HG02840 (cell line): ENCODE measurements around the gene DIAPH3.

Experiments used
- ATAC-seq: cut with Tn5 transposase; IDR thresholded peaks from one replicate; pipeline ENCODE4 v1.9.1; 2021; ENCODE audit warnings: mild to moderate bottlenecking, moderate library complexity, moderate number of reproducible peaks; ENCODE audit not compliant: unreplicated experiment, low FRiP score

Gene DIAPH3

GRCh38 chr13:59976856-59977255, 186.9 kb downstream of the DIAPH3 start:
- no peak for ATAC-seq

- ATAC-seq, result no peak
Observed at GRCh38 chr13:59975807-59976435, 187.8 kb downstream of the DIAPH3 start.

- ATAC-seq, result no peak
Observed at GRCh38 chr13:59970847-59971246, 192.9 kb downstream of the DIAPH3 start.

- no peak for ATAC-seq
Observed at GRCh38 chr13:59963827-59964226, 199.9 kb downstream of the DIAPH3 start.

- ATAC-seq, result no peak
Observed at GRCh38 chr13:59963383-59963782, 200.3 kb downstream of the DIAPH3 start.

- ATAC-seq, result no peak
Observed at GRCh38 chr13:59962343-59962742, 201.4 kb downstream of the DIAPH3 start.

DNA sequence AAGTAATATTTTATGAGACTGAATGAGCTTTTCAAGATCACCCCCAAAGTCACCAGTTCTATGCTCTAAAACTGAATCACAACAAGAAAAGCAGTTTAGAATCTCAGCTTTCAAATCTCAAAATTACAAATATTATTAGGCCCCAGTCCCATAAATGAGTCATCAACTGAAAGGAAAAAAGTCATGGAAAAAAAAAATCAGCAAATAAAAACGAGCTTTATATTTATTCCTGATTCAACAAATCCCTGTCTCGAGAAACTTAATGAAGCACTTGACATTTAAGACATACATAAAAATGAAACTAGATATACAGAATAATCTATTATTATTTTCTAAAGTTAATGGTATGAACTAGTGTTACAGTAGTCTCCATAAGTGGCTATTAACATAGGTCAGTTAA, 203.0 kb downstream of the DIAPH3 start:
- no peak for ATAC-seq

- no peak for ATAC-seq
Observed at GRCh38 chr13:59957438-59957837, 206.3 kb downstream of the DIAPH3 start.

DNA sequence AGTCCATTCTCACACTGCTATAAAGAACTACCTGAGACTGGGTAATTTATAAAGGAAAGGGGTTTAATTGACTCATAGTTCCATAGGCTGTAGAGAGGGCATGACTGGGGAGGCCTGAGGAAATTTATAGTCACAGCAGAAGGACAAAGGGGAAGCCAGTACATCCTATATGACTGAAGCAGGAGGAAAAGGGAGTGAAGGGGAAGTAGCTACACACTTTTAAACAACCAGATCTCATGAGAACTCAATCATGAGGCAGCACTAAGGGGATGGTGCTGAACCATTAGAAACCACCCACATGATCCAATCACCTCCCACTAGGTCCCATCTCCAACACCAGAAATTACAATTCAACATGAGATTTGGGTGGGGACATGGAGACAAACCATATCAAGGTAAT, 209.1 kb downstream of the DIAPH3 start:
- ATAC-seq, result no peak

DNA sequence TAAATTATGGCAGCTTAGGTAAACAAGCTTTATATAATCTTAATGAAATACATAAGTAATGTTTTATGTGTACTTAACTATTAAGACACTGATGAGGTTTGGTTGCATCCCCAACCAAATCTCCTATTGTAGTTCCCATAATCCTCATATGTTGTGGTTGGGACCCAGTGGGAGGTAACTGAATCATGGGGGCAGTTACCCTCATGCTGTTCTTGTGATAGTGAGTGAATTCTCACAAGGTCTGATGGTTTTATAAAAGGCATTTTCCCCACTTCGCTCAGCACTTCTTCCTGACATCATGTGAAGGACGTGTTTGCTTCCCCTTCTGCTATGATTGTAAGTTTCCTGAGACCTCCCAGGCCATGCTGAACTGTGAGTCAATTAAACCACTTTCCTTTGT, 212.7 kb downstream of the DIAPH3 start:
- no peak for ATAC-seq

DNA sequence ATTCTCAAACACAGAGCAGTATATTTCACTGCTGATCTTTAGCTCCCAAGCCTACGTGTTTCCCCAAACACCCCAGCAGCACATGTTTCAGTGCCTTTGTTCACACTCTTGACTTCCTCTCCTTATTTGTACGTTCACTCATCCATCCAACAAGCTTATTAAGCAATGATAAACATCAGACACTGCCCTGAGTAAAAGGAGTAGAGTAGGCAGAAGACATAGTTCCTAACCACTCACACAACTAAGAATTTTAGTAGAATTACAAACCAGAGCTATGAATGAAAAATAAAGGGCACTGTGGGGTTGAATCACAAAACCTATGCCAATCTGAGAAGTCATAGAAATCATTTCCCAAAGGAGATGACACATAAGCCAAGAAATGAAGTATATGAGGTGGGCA, 213.5 kb downstream of the DIAPH3 start:
- no peak for ATAC-seq

DNA sequence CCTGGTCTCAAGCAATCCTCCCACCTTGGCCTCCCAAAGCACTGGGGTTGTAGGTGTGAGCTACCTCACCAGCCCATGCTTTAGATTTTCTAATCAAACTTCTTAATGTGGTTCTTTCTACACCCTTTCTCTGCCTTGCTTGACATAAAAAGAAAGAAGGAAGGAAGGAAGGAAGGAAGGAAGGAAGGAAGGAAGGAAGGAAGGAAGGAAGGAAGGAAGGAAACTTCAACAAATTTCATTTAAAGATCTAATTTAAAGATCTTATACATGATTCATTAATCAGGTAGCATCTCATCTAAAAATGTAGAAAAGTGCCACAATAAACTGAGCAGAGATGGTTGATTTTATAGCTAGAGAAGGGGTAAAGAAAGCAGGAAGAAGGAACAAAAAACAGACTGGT, 215.0 kb downstream of the DIAPH3 start:
- no peak for ATAC-seq

GRCh38 chr13:59946944-59947343, 216.8 kb downstream of the DIAPH3 start:
- ATAC-seq, result no peak

DNA sequence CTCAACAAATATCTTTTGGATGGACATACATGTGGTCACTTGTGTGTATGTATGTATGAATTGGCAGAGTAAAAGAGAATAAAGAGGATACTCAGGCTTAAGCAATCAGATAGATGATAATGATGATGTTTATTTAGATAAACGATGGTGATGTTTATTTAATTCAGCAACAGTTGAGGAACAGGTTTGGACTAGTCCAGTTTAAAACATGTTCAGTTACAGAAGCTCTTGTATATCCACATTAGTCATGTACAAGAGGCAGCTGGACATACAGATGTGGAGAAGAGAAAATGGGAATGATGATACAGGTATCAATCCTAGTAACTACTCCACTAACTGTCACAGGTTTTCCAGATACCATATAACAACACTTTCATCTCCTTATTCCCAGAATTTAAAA, 232.1 kb downstream of the DIAPH3 start:
- no peak for ATAC-seq

DNA sequence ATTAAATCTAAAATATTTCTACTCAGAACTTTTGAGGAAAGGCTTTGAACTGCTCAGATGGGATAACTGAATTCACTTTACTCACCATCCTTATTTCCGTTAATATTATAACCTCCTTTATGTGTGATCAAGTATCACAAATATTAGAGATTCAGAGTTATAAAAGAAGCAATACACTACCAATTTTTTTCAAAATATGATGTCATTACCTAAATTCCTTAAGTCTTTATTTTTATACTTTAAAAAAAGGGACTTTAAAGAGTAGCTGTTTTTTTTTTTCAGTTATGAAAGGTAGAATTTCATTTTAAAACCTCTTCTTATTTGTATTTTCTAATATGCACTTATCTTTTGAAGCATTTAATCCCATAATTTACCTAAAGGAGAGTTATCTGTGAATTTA, 239.5 kb downstream of the DIAPH3 start:
- no peak for ATAC-seq

DNA sequence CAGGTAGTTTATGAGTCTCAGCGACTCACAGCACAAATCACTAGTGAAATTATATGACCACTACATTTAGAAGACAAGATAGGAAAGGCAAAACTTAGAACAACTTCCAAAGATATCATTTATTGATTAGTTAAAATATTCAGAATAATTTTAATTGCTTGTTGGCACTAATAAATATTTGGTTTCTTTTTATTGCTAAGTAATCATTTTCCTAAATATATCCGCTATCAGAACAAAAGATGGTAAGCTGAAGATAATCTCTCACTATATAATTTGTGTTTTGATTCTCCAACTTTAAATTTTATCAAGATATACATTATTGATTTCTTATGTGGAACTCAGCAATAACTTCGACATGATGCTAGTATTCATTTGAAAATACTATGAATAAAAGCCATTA, 248.5 kb downstream of the DIAPH3 start:
- no peak for ATAC-seq

- no peak for ATAC-seq
Observed at GRCh38 chr13:59914556-59914955, 249.2 kb downstream of the DIAPH3 start.

GRCh38 chr13:59906413-59907049, 257.2 kb downstream of the DIAPH3 start:
- no peak for ATAC-seq

GRCh38 chr13:59901191-59901590, 262.5 kb downstream of the DIAPH3 start:
- no peak for ATAC-seq

- ATAC-seq, result no peak
Observed at GRCh38 chr13:59898066-59898465, 265.7 kb downstream of the DIAPH3 start.

DNA sequence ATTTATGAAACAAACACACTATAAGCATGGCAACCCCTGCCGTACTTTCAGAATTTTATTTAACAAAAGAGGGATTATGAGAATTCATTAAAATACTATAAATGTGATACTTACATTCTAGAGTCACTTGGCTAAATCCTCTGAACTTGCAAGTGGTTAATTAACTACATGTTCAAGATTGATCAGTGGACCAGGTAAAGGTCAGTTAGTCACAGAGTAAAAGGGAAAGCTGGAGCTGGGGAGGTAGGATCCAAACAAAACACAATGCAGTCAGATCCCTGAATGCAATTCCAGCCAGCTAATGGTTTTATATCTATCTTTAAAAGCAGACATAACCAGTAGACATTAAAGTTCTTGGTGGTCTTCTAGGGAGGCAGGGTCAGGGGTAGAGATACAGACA, 270.5 kb downstream of the DIAPH3 start:
- ATAC-seq, result no peak

- no peak for ATAC-seq
Observed at GRCh38 chr13:59891053-59891452, 272.7 kb downstream of the DIAPH3 start.

DNA sequence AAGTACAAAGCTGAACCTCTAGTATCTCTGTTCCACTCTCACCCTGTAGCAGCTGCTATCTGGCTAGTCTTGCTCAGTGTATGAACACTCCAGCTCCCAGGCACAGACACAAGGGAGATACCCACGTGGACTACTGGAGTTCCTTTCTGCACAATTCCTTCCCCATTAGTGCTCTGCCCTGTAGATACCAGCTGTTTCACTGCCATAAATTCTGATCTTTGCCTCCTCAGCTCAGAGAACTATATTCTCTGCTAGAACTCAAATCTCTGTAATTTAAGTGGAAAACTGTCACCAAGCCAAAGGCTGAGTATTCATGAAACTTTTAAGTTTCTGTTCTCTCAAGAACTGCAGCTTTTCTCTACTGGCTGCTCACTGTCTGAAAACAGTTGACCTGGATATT, 273.7 kb downstream of the DIAPH3 start:
- ATAC-seq, result no peak
